ENCODE data around the gene PDGFC.

PDGFC gene

DNA sequence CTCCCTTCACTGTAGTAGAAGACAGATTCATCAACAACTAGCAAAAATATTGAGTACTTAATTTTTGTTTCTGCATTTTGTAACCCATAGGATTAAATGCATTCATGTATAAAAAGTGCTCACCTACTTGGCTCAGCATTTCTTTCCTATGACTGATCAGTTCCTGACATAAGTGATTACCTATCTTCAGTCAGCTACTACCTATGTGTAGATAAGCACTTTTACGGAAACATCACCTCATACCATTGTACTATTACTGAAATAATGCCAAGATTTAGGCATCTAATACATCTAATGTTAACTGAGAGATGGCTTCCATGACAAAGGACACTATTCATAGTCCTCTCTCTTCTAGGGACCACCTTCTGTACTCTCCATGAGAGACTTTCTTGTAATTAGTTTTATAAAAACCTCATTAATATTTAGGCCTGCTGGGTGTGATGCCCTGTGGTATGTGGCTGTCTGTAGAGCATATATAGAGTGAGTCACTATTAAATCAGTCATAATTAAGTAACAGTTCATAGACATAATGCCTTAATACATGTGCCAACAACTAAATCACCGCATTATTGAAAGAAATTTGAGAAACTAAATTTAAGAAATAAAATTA lies 147.0 kb downstream of the PDGFC start:
- ATAC-seq (replicated peaks; ENCODE audit: extremely low read depth, poor library complexity, severe bottlenecking) (no peak), DNase-seq (ENCODE audit: low spot score in 2 of 2) (no peak)
- no peak overlapping the region for H3K4me3 Mint-ChIP-seq
- no peak overlapping the region for H3K27ac Mint-ChIP-seq (ENCODE audit: low read depth)
- no peaks in the 10 kb centered on the region for H3K36me3 Mint-ChIP-seq (ENCODE audit: insufficient read depth)
- peaks cover 16% of the 10 kb centered on the region for H3K9me3 Mint-ChIP-seq
- no peaks in the 10 kb centered on the region for H3K4me1 Mint-ChIP-seq
- H3K27me3 Mint-ChIP-seq, result no peaks in the 10 kb centered on the region

DNA sequence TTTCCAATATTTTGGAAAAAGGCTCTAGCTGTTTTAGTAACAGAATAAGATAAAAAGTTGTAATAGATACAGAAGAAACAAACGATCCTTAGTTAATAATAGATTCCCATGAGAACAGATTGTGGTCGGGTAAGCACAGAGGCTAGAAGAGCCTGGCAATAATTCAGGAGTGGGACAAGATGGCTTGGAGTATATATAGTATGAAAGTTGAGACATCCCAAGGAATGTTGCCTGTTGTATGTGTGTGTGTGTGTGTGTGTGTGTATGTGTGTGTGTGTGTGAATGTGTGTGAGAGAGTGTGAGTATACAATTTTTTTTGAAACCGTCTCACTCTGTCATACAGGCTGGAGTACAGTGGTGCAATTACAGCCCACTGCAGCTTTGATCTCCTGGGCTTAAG lies 150.7 kb downstream of the PDGFC start:
- Mint-ChIP-seq H3K36me3 (ENCODE audit: insufficient read depth) (no peaks in the 10 kb centered on the region), H3K4me1 (no peaks in the 10 kb centered on the region), H3K9me3 (peaks cover 12% of the 10 kb centered on the region), H3K4me3 (no peak overlapping the region), H3K27me3 (no peaks in the 10 kb centered on the region), H3K27ac (ENCODE audit: low read depth) (no peak overlapping the region)
- ATAC-seq (replicated peaks; ENCODE audit: extremely low read depth, poor library complexity, severe bottlenecking), result no peak
- DNase-seq (ENCODE audit: low spot score in 2 of 2), result no peak

DNA sequence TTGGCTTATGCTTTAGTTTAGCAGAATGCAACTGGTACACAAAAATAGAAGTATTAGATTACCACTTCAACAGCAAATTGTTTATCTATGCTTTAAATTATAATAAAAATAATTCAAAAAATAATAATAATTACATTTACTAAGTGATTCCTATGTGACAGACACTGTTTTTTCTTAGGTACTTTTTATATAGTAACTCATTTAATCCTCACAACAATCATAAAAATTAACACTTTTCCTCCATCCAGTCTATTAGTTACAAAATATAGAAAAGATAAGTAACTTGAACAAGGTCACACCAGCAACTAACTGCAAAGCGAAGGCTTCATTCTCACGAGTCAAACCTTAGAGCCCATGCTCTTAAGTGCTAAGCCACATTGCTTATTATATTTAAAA lies 155.2 kb downstream of the PDGFC start:
- DNase-seq (ENCODE audit: low spot score in 2 of 2), result no peak
- H3K4me3 Mint-ChIP-seq, result no peak overlapping the region
- no peak overlapping the region for H3K27ac Mint-ChIP-seq (ENCODE audit: low read depth)
- H3K9me3 Mint-ChIP-seq, result peaks cover 20% of the 10 kb centered on the region
- no peaks in the 10 kb centered on the region for H3K36me3 Mint-ChIP-seq (ENCODE audit: insufficient read depth)
- no peak for ATAC-seq (replicated peaks; ENCODE audit: extremely low read depth, poor library complexity, severe bottlenecking)
- H3K27me3 Mint-ChIP-seq, result no peaks in the 10 kb centered on the region
- no peaks in the 10 kb centered on the region for H3K4me1 Mint-ChIP-seq

DNA sequence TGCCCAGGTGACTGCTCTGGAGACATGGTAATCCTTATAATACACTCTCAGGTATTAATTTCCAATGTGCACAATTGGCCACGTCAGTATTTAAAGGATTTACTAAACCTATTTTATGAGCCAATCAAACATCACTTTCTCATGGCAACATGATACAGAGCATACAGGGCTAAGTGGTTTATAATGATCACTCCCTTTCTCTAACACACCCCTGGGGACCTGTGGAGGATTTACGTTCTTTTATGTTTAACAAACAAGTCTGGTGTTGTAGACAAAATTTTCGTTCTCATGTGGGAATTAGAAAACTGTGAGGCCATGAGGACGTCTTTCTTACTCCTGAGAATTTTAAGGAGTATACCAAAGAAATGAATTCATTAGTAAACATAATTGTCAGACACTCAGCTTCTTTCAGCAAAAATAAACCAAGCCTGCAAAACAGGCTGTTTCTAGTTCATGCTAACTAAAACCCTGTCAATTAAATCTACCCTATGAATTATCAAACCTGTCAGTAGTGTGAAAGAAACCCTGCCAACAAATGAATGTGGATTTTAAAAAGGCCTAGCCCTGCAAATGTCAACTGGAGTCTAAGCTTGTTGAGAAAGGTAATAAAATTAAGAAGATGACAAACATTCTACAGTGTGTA lies 155.8 kb downstream of the PDGFC start:
- Mint-ChIP-seq H3K36me3 (ENCODE audit: insufficient read depth) (no peaks in the 10 kb centered on the region), H3K27ac (ENCODE audit: low read depth) (no peak overlapping the region), H3K27me3 (no peaks in the 10 kb centered on the region), H3K4me3 (no peak overlapping the region), H3K9me3 (peaks cover 20% of the 10 kb centered on the region), H3K4me1 (no peaks in the 10 kb centered on the region)
- ATAC-seq (replicated peaks; ENCODE audit: extremely low read depth, poor library complexity, severe bottlenecking), result no peak
- no peak for DNase-seq (ENCODE audit: low spot score in 2 of 2)

DNA sequence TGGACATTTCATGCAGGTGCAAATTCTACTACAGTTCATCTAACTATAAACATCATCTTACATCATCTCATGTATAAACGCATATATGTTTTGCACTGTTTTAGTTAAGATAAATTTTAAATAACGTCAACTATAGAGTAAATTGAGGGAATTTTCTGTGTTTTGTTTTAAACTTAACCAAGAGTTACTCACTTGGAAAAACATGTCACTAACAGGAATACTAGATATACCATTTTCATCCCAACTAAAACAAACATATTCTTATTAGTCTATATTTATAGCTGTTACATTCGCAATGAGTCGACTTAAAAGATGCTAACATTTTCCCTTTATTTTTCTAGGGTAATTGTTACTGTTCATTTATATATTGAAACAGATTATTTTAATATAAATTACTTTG lies 159.6 kb downstream of the PDGFC start:
- no peaks in the 10 kb centered on the region for H3K27me3 Mint-ChIP-seq
- H3K9me3 Mint-ChIP-seq, result peaks cover 17% of the 10 kb centered on the region
- DNase-seq (ENCODE audit: low spot score in 2 of 2) (no peak), ATAC-seq (replicated peaks; ENCODE audit: extremely low read depth, poor library complexity, severe bottlenecking) (no peak)
- H3K27ac Mint-ChIP-seq (ENCODE audit: low read depth), result no peak overlapping the region
- no peaks in the 10 kb centered on the region for H3K4me1 Mint-ChIP-seq
- no peak overlapping the region for H3K4me3 Mint-ChIP-seq
- no peaks in the 10 kb centered on the region for H3K36me3 Mint-ChIP-seq (ENCODE audit: insufficient read depth)

DNA sequence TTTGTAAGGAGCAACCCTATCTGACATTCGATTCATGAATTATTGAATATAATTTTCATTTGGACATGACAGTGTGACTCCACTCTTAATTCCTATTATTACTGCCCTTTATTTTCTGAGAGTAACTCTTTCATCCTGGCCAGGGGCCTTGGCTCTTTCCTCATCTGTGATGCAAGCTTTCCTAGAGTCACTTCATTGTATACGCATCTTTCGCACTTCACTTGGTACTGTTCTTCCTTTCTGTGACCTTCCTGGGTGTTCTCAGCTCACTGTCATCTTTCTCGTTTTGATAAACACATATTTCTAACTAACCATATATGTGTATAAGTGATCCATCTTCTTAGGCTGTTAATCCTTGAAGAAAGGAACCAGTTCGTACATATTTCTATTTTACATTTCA lies 160.3 kb downstream of the PDGFC start:
- Mint-ChIP-seq H3K4me1 (no peaks in the 10 kb centered on the region), H3K27ac (ENCODE audit: low read depth) (no peak overlapping the region), H3K9me3 (peaks cover 17% of the 10 kb centered on the region), H3K4me3 (no peak overlapping the region), H3K27me3 (no peaks in the 10 kb centered on the region), H3K36me3 (ENCODE audit: insufficient read depth) (no peaks in the 10 kb centered on the region)
- ATAC-seq (replicated peaks; ENCODE audit: extremely low read depth, poor library complexity, severe bottlenecking) (no peak), DNase-seq (ENCODE audit: low spot score in 2 of 2) (no peak)

DNA sequence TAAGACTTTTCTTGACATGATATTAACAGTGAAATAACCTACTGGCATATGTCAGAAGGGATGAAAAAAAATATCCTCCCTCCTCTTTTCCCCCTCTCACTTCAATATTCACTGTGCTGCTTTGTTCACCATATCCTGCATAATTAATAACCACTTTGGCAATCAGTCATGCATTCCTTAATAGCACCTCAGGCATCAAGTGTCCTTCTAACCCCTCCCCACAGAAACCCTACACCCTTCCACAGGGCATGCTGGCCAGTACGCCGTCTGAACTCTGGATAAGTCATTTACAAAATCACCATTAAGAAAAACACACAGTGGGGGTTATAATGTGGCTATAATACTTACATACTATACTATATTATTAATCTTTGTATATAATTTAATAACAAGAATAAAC lies 165.9 kb downstream of the PDGFC start:
- no peaks in the 10 kb centered on the region for H3K36me3 Mint-ChIP-seq (ENCODE audit: insufficient read depth)
- ATAC-seq (replicated peaks; ENCODE audit: extremely low read depth, poor library complexity, severe bottlenecking) (no peak), DNase-seq (ENCODE audit: low spot score in 2 of 2) (no peak)
- H3K4me1 Mint-ChIP-seq, result no peaks in the 10 kb centered on the region
- H3K4me3 Mint-ChIP-seq, result no peak overlapping the region
- H3K27me3 Mint-ChIP-seq, result no peaks in the 10 kb centered on the region
- no peak overlapping the region for H3K27ac Mint-ChIP-seq (ENCODE audit: low read depth)
- peaks cover 22% of the 10 kb centered on the region for H3K9me3 Mint-ChIP-seq

DNA sequence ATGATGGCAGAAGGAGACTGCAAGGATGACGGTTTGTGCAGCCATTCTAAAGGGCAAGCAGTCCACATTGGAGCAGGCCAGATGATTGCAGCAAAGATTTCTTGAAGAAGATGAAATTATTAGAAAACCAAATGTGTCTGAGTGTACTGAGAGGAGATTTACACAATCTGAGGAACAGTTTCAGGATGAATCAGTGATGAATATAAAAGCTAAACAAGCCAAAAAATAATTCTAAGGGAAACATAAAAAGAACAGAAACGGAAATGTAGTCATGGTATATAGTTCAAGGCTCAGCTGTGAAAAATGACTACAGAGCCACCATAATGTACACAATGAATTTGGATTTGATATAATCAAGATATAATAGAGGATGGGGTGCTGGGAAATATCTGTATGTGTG lies 168.5 kb downstream of the PDGFC start:
- ATAC-seq (replicated peaks; ENCODE audit: extremely low read depth, poor library complexity, severe bottlenecking) (no peak), DNase-seq (ENCODE audit: low spot score in 2 of 2) (no peak)

DNA sequence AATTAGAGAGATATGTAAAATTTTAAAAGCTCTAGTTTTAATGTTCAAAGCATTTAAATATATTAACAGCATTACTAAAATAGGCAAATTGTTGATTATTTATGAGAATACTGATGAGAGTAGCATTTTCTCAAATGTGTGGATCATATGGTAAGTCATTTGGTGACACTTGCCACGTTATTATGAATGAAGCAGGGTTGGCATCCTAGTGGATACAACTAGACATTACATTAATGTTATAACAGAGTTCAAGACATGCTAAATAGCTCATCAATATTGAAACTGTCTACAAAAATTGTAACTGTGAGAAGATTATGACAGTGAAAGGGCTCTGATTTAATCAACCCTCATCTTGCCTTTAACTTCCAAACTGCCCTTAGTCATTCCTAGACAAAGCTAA lies 171.1 kb downstream of the PDGFC start:
- DNase-seq (ENCODE audit: low spot score in 2 of 2) (no peak), ATAC-seq (replicated peaks; ENCODE audit: extremely low read depth, poor library complexity, severe bottlenecking) (no peak)
- no peak overlapping the region for H3K4me3 Mint-ChIP-seq
- H3K27ac Mint-ChIP-seq (ENCODE audit: low read depth), result no peak overlapping the region
- H3K9me3 Mint-ChIP-seq, result peaks cover 16% of the 10 kb centered on the region
- H3K27me3 Mint-ChIP-seq, result no peaks in the 10 kb centered on the region
- no peaks in the 10 kb centered on the region for H3K36me3 Mint-ChIP-seq (ENCODE audit: insufficient read depth)
- H3K4me1 Mint-ChIP-seq, result no peaks in the 10 kb centered on the region

More for the DNA sequence above, 168.5 kb downstream of the PDGFC start:
- Mint-ChIP-seq H3K27me3 (no peaks in the 10 kb centered on the region), H3K27ac (ENCODE audit: low read depth) (no peak overlapping the region), H3K9me3 (peaks cover 16% of the 10 kb centered on the region), H3K4me3 (no peak overlapping the region), H3K4me1 (no peaks in the 10 kb centered on the region), H3K36me3 (ENCODE audit: insufficient read depth) (no peaks in the 10 kb centered on the region)

DNA sequence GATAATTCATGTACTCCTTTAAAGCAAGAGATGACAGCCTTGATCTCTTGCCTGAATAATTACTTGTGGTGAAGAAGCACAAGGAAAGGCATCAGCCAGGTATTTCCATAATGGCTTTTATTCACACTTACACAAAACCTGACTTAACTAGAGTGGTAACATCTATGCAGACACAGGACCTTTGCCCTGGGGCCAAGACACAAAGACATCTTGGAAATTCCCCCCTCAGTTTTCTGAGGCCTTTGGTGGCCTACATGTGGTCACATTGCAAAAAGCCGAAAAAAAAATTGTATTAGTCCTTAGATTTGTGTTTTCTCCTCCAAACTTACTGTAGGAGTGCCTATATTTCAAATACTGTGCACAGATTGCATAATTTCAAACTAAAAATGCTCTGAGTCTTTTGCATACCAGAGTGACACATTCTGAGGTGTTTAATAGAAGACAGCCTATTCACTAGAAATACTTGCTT lies 172.4 kb downstream of the PDGFC start:
- no peak for DNase-seq (ENCODE audit: low spot score in 2 of 2)
- H3K36me3 Mint-ChIP-seq (ENCODE audit: insufficient read depth), result no peaks in the 10 kb centered on the region
- no peak overlapping the region for H3K27ac Mint-ChIP-seq (ENCODE audit: low read depth)
- no peaks in the 10 kb centered on the region for H3K4me1 Mint-ChIP-seq
- ATAC-seq (replicated peaks; ENCODE audit: extremely low read depth, poor library complexity, severe bottlenecking), result no peak
- H3K27me3 Mint-ChIP-seq, result no peaks in the 10 kb centered on the region
- no peak overlapping the region for H3K4me3 Mint-ChIP-seq
- peaks cover 15% of the 10 kb centered on the region for H3K9me3 Mint-ChIP-seq

DNA sequence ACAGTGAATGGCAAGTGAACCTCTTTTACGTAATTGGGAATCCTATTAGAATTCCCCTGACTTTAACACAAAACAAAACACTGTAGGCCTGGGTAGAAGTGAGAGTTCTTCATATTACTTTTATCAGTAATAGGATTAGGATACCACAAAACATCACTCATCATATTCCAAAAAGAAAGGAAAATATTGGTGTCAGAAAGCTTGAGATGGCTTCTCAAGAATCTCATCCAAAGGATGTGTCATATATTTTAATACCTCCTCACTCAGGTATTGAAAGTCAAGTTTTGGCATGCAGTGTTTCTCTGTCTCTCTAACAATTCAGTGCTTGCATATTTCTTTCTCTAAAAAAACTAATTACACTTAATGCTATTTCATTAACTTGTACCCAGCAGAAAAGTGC lies 173.2 kb downstream of the PDGFC start:
- Mint-ChIP-seq H3K4me1 (no peaks in the 10 kb centered on the region), H3K9me3 (peaks cover 15% of the 10 kb centered on the region), H3K36me3 (ENCODE audit: insufficient read depth) (no peaks in the 10 kb centered on the region), H3K27ac (ENCODE audit: low read depth) (no peak overlapping the region), H3K4me3 (no peak overlapping the region), H3K27me3 (no peaks in the 10 kb centered on the region)
- no peak for DNase-seq (ENCODE audit: low spot score in 2 of 2)
- no peak for ATAC-seq (replicated peaks; ENCODE audit: extremely low read depth, poor library complexity, severe bottlenecking)

DNA sequence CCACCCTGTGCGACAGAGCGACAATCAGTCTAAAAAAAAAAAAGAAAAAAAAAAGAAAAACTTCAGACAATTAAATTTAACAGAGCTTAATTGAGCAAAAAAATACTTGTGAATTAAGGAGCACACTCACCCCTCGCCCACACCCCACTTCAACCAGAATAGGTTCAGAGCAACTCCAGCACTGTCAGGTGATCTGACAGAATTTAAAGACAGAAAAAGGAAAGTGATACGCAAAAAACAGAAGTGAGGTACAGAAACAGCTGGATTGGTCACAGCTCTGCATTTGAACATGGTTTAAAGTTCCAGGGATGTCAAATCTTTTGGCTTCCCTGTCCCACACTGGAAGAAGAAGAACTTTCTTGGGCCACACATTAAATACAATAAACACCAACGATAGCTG lies 174.4 kb downstream of the PDGFC start:
- peaks cover 13% of the 10 kb centered on the region for H3K9me3 Mint-ChIP-seq
- no peak overlapping the region for H3K27ac Mint-ChIP-seq (ENCODE audit: low read depth)
- no peak for DNase-seq (ENCODE audit: low spot score in 2 of 2)
- no peak overlapping the region for H3K4me3 Mint-ChIP-seq
- H3K4me1 Mint-ChIP-seq, result no peaks in the 10 kb centered on the region
- no peak for ATAC-seq (replicated peaks; ENCODE audit: extremely low read depth, poor library complexity, severe bottlenecking)
- no peaks in the 10 kb centered on the region for H3K36me3 Mint-ChIP-seq (ENCODE audit: insufficient read depth)
- no peaks in the 10 kb centered on the region for H3K27me3 Mint-ChIP-seq

DNA sequence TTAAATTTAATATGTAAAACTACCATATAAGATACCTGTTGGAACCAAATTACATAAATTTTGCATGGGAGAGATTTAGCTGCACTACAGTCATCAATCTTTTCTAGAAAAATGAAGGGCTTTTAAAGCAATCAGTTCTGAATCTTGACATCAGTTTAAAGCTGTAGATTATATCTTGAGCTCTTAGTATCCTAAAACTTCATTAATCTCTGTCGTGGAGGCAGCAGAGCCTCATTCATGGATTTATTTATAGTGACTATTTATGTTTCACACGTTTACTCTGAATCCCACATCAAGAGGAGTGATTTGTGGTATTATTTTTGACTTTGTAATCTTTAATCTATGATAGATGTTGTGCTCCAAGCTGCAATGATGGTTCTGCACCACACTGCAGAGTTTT lies 175.9 kb downstream of the PDGFC start:
- Mint-ChIP-seq H3K27ac (ENCODE audit: low read depth) (no peak overlapping the region), H3K36me3 (ENCODE audit: insufficient read depth) (no peaks in the 10 kb centered on the region), H3K4me3 (no peak overlapping the region), H3K9me3 (peaks cover 12% of the 10 kb centered on the region), H3K4me1 (no peaks in the 10 kb centered on the region), H3K27me3 (no peaks in the 10 kb centered on the region)
- no peak for DNase-seq (ENCODE audit: low spot score in 2 of 2)
- ATAC-seq (replicated peaks; ENCODE audit: extremely low read depth, poor library complexity, severe bottlenecking), result no peak
